Activated CD4-positive, alpha-beta T cell treated with anti-CD3 and anti-CD28 coated beads, Interleukin-2, amount 50 U/mL, for 4 hours (primary cell): ENCODE data around the gene UQCRQ.

Experiments
- DNase-seq, 2 experiments: peaks; one replicate each; pipeline ENCODE4 v3.0.0-alpha.2; 2020

Gene UQCRQ

GRCh38 chr5:132916086-132916485 is 49.6 kb downstream of the UQCRQ start:
- DNase-seq = no peak
